Parietal lobe (tissue), 2 donors: ENCODE data around the gene IL36G. TPM values are rescaled to one million over a fixed set of nuclear protein-coding genes. Genes with fewer than 3 reads are reported as not detected.

ENCODE experiments used
- small RNA-seq: library from RNA; depleted of rRNA; stranded (forward); fragments of <200 nt; gene quantifications from one replicate; pipeline ENCODE3, GENCODE V24; 2014; ENCODE audit warnings: low replicate concordance
- total RNA-seq: library from RNA; depleted of rRNA; stranded (reverse); fragments of >200 nt; gene quantifications from one replicate; pipeline ENCODE4 v1.2.3, GENCODE V29; 2014

Gene IL36G
- total RNA-seq = not detected

DNA sequence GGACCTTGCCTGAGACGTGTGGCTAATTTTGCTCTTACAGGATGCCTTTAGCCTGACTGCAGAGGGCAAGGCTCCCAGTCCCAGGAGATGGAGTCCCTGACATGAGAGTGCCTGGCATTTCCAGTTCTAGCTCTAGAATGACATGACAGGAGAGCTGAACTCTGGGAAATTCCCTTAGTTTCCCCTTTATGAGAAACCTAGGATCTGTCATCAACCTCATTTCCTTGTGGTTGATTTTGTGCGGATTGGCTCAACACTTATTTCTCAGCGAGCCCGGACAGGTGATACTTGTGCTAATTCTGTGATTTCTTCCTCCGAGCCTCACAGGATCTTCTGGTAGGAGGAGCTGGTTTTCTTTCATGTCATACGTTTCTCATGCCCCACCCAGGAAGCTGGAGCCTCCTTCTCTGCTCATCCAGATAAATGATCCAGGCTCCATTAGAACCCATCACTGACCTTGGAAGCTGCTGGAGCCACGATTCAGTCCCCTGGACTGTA is at the start of gene IL36G:
TSS of gene IL36G (plus strand) at position 448 of the 498 bp plus-strand sequence. CDS start 633 bp downstream, outside the sequence.

DNA sequence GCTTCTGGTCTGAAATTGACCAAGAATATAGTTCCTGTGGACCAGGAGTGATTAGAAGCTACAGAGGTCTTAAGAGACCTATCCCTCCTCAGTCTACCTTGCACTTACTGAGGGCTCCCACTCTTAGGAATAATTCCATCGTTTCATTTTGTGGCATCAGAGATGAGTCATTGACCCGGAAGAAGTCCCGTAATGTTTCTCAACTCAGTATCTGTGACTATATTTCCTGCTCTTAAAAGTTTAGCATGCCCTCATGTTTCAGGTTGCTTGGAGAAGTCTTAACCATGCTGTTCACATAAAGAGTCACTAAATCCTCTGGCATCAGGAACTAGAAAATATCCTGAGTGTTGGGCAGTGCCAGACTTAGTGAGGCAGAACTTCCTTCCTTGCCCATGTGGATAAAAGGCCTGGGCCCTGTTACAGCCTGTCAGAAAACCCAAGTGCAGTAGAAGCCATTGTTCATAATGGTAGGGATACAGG is 27.3 kb downstream of the IL36G start, which contains the start of gene IL36A:
TSS of gene IL36A (plus strand) at position 430 of the 480 bp plus-strand sequence. CDS start 413 bp downstream, outside the sequence.

Small RNAs within 50 kb of the gene (small RNA-seq; reads per million reads assigned to genes)
- not detected for gene HMGN2P23

Other genes with a start within 250 kb of the IL36G start
- 4.7 TPM for gene CKAP2L, start 213.4 kb upstream of the IL36G start, total RNA-seq
- gene IL1A, start 193.5 kb upstream of the IL36G start, total RNA-seq = not detected
- 2.2 TPM for gene IL1B, start 141.2 kb upstream of the IL36G start, total RNA-seq
- not detected for gene IL37, start 66.8 kb upstream of the IL36G start, total RNA-seq
- gene IL36A, start 27.5 kb downstream of the IL36G start, total RNA-seq = not detected
- gene IL36B, start 74.9 kb downstream of the IL36G start, total RNA-seq = not detected
- gene IL36RN, start 81.2 kb downstream of the IL36G start, total RNA-seq = not detected
- not detected for gene IL1F10, start 90.0 kb downstream of the IL36G start, total RNA-seq
- gene IL1RN, start 149.6 kb downstream of the IL36G start, total RNA-seq = not detected
- gene PSD4, start 196.0 kb downstream of the IL36G start, total RNA-seq = 5.3 TPM